ENCODE measurements around the gene EXOC6B.

- TF ChIP-seq CTCF (conservative IDR thresholded peaks at IDR 0.05) (no peak), EZH2 (IDR thresholded peaks at IDR 0.05; ENCODE audit: low read depth) (no peak)
Measured at GRCh38 chr2:72781480-72781879, 44.4 kb downstream of the EXOC6B start.
